GM21723 (cell line): ENCODE measurements around the gene PROSER2.

ENCODE experiments used
- ATAC-seq: cut with Tn5 transposase; IDR thresholded peaks from one replicate; pipeline ENCODE4 v1.9.1; 2021; ENCODE audit warnings: mild to moderate bottlenecking, moderate library complexity; ENCODE audit not compliant: unreplicated experiment

The PROSER2 gene

DNA sequence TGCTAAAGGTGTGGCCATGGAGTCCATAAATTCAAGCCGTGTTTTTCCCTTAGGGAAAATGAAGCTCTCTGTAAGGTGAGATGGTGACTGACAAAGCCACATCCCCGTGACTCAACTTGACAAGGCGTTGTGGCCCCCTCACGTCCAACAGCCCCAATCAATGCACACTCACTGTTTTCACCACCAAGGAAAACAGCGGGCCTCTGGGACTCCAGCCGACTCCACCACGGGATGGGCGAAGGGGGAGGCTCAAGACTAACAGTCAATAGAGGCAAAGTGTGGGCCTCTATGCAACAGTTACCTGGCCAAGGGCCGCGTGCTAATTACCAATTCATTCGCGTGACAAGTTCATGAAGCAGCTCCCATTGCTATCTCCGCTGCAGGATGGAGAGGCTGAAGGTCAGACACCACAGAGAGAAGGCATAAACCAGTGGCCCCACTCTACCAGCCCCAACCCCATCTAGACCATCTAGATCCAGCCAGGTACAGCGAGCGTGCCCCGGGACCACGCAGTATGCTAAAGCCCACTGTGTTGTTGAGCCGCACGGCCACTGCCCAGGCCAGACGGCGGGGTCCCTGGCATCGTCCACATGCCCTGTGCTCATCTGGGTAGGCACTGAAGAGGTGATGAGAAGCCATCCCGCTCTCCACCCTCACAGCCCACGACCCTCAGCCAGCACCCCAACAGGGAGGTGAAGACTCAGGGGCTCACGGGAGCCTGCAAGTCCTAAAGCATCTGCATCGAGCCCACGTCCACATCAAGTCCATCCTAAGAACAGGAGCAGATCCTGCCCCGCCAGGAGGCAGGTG is 76.1 kb downstream of the PROSER2 start:
- no peak for ATAC-seq

DNA sequence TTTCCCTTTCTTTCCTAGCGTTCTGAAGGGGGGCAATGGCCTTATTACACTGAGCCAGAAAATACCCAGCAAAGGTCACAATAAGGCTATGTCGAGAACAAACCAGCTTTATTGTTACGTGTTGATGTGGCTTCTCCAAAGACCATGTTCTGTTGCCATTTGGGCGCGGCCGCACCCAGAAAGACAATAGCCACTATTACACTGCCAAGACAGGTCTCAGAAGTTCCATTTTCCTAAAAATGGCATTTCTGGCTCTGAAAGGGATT is 77.8 kb downstream of the PROSER2 start:
- ATAC-seq, result no peak

DNA sequence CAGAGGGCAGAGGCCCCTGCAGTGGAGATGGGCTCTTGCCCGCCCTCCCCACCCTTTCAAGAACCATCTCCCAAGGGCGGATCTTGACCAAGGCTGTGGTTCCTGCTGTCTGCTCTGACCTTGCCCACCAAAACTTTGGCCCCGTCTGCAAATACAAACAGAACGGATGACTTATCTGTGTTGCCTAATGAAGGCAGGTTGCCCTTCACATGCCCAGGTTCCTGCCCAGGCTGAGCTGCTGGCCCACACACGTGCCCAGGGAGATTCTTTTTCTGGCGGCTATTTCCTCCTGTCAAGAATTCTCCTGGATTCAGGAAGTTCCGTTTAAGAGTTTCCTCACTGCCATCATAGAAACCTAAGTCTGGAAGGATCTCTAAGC is 78.3 kb downstream of the PROSER2 start:
- ATAC-seq, result no peak

DNA sequence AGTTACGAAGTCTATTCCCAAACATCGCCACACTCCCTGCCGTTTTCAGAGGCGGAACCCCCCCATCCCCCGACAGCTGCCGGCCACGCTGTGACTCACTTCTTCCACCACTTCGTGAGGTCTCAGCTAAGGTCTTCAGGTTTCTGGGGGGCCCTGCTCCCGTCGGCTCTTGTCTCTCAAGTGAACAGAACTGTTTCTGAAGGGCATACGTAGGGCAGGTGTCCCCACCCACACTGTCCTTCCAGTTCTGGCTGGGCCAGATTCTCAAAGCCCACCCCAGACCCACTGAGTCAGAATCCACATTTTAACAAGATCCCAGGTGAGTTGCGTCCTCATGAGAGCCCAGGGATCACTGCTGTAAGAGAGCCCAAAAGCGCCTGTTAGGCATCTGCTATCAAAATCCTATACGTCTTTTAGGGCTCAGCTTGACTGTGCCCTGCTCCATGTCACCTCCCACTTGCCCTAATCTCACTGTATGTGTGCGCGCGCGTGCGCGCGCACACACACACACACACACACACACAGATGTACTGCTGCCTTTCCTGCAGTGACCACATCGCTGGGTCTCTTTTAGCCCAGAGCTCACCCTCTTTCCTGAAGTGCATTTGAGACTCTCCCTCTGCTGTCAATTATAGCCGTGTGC is 78.8 kb downstream of the PROSER2 start:
- ATAC-seq, result no peak

DNA sequence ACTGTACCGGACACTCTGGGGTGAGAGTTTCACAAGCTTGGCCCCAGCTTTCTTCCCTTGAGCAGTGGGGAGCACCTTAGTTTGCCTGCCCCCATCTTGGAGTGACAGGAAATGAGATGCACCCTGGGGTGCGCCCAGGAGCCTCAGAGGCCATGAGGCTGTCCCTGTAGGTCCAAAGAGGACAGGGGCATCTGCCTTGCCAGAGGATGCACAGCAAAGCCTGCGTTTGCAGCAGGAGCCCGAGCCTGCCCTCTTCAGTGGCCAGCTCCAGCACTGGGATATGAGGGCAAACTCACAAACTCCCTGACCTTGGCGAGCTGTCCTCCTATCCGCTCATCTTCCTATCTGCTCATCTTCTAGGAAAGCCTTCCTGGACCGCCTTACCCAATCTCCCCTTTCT is 79.5 kb downstream of the PROSER2 start:
- no peak for ATAC-seq

DNA sequence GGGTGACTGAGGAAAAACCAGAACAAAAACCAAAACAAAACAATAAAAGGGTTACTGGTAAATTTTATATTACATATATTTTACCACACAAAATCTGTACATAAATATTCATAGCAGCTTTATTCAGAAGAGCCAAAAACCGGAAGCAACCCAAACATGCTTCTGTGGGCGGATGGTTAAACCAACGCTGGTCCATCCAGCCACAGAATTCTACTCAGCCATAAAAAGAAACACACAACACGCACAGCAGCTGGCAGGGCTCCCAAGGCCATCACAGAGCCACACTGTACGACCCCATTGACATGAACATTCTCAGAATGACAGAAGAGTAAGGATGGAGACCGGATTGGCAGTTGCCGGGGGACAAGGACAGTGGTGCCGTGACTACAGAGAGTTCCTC is 83.6 kb downstream of the PROSER2 start:
- no peak for ATAC-seq

DNA sequence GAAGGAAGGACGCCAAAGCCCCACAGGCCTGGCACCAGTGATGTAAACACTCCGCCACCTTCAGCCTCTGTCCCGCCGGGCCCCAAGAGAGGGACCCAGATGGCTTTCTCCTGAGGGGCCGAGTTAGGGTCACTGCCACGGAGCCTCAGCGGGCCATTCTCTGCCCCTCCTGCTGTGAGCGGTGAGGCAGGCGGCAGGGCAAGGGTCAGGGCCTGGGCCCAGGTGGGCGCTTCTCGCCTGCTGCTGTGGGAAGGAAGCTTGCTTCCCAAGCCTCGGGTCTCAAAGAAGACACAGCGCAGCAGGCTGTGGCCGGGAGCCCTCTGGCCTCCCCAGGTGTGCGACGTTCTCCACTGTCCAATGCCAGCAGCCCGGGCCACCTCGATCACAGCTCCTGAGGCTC is 84.8 kb downstream of the PROSER2 start:
- ATAC-seq, result no peak

DNA sequence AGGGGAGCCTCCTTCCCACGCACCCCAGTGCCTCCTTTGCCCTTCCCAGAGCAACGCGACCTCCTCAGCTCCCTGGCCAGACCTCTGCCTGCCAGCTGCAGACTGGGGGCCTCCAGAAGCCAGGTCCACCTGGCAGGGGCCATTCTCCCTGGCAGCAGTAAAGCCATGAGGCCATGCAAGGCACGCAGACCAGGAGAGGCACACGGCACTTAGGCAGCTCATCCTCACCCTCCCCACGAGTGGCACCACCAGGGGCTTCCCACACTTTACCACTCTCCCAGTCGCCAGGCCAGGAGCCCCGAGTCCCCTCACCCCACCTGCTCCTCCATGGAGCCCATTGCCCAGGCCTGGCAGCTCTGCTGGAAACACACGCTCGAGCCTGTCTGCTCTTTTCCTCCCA is 85.4 kb downstream of the PROSER2 start:
- no peak for ATAC-seq

DNA sequence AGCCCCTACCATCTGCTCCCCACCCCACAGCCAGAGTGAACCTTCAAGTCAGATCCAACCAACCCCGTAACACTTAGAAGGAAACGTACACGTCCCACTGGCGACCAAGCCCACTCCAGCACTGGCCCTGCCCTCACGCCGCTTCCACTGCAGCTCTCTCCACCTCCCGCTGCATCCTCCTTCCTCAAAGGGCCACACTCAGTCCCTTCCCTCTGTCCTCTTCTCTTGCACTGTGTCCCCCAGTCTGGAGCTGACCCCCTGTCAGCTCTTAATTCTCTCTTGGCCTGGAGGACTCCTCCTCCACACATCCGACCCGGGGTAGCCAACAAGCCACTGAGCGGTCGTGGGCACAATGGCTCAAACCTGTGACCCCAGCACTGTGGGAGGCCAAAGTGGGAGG is 85.8 kb downstream of the PROSER2 start:
- ATAC-seq, result no peak

DNA sequence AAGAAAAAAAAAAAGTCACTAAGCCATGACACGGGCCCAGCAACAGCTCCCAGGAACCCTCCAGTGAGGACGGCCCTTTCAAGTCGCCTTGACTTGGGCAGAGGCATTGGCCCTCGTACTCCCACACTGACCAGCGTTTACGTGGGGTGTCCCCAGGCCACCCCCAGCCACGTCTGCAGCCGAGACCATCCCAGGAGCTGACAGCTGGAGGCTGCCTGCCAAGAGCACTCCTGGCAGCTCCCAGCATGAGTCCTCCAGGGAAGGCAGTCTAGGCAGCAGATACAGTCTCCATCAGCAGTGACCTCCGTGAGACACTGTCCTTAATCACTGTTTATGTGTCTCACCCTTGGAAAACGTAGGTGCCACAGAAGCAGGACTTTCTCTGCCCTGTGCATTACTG is 86.5 kb downstream of the PROSER2 start:
- ATAC-seq, result no peak

DNA sequence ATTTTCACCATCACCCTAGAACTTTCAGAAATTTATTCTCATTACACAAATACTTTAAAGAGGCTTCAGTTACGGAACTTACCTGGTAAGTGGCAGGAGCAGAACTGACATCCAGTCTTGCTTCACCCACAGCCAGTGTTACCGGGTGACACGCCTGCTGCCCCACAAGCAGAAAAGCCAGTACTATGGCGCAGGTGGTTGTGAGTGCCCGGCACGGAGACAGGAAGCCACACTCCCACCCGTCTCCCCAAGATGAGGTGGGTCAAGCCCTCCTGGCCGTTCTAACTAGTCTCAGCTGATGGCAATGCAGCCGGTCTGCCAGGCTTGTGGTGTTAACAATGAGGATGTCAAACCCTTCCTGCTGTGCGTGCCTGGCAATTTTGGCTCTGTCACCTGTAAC is 86.9 kb downstream of the PROSER2 start:
- ATAC-seq, result no peak

DNA sequence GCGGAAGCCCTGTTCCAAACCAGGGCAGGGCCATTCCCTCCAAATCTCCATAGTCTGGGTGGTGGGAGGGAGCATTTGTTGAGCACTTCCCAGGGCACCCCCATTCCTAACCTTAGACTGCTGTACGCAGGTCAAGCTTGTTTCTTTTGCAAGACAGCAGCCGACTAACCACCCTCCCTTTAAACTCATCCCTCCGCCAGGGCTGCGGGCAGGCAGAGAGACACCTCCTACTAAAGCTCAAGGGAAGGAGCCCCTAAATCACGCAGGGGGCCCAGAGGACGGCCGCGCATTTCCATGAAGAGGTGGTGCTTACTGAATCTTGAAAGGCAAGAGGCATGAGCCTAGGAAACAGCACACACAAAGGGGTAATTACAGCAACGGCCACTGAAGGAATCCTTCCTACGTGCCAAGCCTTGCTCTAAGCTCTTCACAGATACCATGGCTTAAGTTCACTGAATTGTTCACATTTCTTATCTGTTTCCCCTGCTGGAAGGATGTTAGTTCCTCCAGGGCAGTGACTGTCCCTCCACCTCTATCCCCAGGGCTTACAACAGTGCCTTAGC is 90.0 kb downstream of the PROSER2 start:
- no peak for ATAC-seq

DNA sequence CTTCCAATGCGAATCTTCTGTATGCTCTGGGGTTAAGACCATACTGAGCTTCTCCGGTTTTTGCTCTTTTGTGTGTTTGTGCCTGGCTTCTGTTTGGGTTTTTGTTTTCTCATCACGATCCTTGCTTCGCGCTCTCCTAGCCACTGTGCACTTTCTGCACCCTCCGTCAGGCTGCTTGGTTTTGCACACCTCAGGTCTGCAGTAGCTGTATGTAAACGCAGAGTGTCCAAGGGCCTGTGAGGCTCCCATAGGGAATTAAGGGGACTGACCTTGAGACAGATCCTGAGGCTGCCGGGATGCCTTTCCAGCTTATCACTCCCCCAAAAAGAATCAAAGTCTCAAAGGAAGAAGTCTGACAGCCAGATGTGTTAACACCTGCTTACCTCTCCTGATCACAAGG is 95.2 kb downstream of the PROSER2 start:
- no peak for ATAC-seq

DNA sequence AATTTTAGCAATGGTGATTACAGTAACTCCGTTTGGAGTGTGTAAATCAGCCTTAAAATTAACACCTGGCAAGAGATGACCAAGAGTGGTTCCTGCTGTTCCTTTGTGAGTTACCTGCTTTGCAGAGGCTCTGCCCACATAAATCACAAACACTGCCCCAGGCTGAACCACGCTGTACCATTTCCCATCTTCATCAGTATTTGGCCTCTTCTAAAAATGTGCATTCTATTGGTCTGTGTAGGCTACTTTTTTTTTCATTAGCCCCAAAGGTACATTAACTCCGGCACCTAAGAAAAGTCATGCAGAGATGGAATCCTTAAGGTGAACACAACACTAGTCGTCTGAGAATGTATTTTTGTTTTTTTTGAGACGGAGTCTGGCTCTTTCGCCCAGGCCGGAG is 96.1 kb downstream of the PROSER2 start:
- no peak for ATAC-seq
